T-cell (primary cell): ENCODE measurements around the gene ENOX1. TPM values are rescaled to one million over a fixed set of nuclear protein-coding genes. Genes with fewer than 3 reads are reported as not detected.

Experiments used
- ATAC-seq, 4 experiments: fragments of 200-7000 bp in 3 of 4; fragments of 150-1000 bp in 1 of 4; cut with Tn5 transposase; replicated peaks in 1 of 4; 1 replicate in 3 of 4; 2 replicates in 1 of 4; pipeline ENCODE4 v1.10.0; 2021; ENCODE audit warnings: moderate library complexity in 3 of 4, mild to moderate bottlenecking in 2 of 4, moderate number of reproducible peaks in 1 of 4
- CTCF ChIA-PET, 2 donors: fragments of 300-600 bp; sonication (Branson Sonifier 250); formaldehyde crosslinking; loops; one replicate each; lab custom pipeline; 2022; ENCODE audit warnings: antibody characterized with exemption in 2 of 2; lab: Charles Lee
- POLR2A ChIA-PET, 2 donors: fragments of 300-600 bp; sonication (Branson Sonifier 250); formaldehyde crosslinking; loops; one replicate each; lab custom pipeline; 2022; ENCODE audit warnings: antibody characterized with exemption in 2 of 2; lab: Charles Lee
- DNase-seq, 35 experiments: peaks; one replicate each; pipeline versions ENCODE4 v3.0.0 to v3.0.0-alpha.2; 2013 to 2023
- H3K27ac ChIP-seq: one replicate; pipeline ENCODE4 v1.5.1; 2013; ENCODE audit warnings: low read length
- H3K27me3 ChIP-seq, 2 experiments: replicated peaks in 1 of 2; 1 replicate in 1 of 2; 2 replicates in 1 of 2; pipeline versions ENCODE4 v1.6.1 to v1.7.0; 2013; ENCODE audit warnings: low read length in 1 of 2, mixed read lengths in 1 of 2; ENCODE audit not compliant: control insufficient read depth in 2 of 2, insufficient read depth in 2 of 2; ENCODE audit errors: extremely low read depth in 1 of 2
- H3K36me3 ChIP-seq, 2 donors: 1 replicate in 1 of 2; 2 replicates in 1 of 2; pipeline versions ENCODE4 v1.6.1 to v1.7.0; 2013; ENCODE audit warnings: low read length in 1 of 2; ENCODE audit not compliant: control insufficient read depth in 2 of 2, insufficient read depth in 1 of 2; ENCODE audit errors: extremely low read depth in 1 of 2
- H3K4me1 ChIP-seq, 2 experiments: 1 replicate in 1 of 2; 2 replicates in 1 of 2; pipeline versions ENCODE4 v1.6.1 to v1.7.0; 2013; ENCODE audit warnings: low read length in 2 of 2, mixed read lengths in 1 of 2; ENCODE audit not compliant: insufficient read depth in 2 of 2, control insufficient read depth in 1 of 2; ENCODE audit errors: extremely low read depth in 1 of 2
- H3K4me3 ChIP-seq, 2 donors: 1 replicate in 1 of 2; 2 replicates in 1 of 2; pipeline versions ENCODE4 v1.5.1 to v1.7.0; 2013; ENCODE audit warnings: mild to moderate bottlenecking in 2 of 2, low read length in 1 of 2, moderate library complexity in 1 of 2; ENCODE audit not compliant: control insufficient read depth in 1 of 2; ENCODE audit errors: extremely low read depth in 1 of 2
- H3K9me3 ChIP-seq: 2 replicates; pipeline ENCODE4 v1.7.0; 2013
- H3K27ac Mint-ChIP-seq, 2 donors: one replicate each; pipeline ENCODE4 v1.8.0; 2020 to 2021; ENCODE audit warnings: mild to moderate bottlenecking in 2 of 2, mixed read lengths in 2 of 2
- H3K27me3 Mint-ChIP-seq, 2 donors: one replicate each; pipeline ENCODE4 v1.8.0; 2021 to 2022; ENCODE audit warnings: mixed read lengths in 2 of 2
- H3K36me3 Mint-ChIP-seq: one replicate; pipeline ENCODE4 v1.8.0; 2021; ENCODE audit warnings: mixed read lengths
- H3K4me1 Mint-ChIP-seq, 3 donors: one replicate each; pipeline ENCODE4 v1.8.0; 2020 to 2022; ENCODE audit warnings: mixed read lengths in 3 of 3, mild to moderate bottlenecking in 1 of 3
- H3K4me3 Mint-ChIP-seq, 3 donors: one replicate each; pipeline ENCODE4 v1.8.0; 2020 to 2022; ENCODE audit warnings: mild to moderate bottlenecking in 3 of 3, mixed read lengths in 3 of 3, moderate library complexity in 3 of 3
- H3K9me3 Mint-ChIP-seq, 3 donors: one replicate each; pipeline ENCODE4 v1.8.0; 2020 to 2022; ENCODE audit warnings: mixed read lengths in 3 of 3
- whole genome bisulfite sequencing: methylation state at CpG from one replicate; pipeline ENCODE4 v1.1.5; 2013; ENCODE audit warnings: missing lambda C conversion rate; ENCODE audit not compliant: insufficient coverage; 5-methylcytosine and 5-hydroxymethylcytosine counted together
- total RNA-seq, 35 experiments: library from RNA in 6 of 35; stranded (reverse) in 6 of 35; fragments of 120-200 nt in 1 of 35; gene quantifications; one replicate each; pipeline versions ENCODE4 v1.2.1 to v1.2.4 and lab custom pipeline; 2013 to 2026

Gene ENOX1
- total RNA-seq, 5 donors from 2014 or later (not counting 1 experiment from before 2014, with no cell fraction given), result 0.10 TPM; not detected in 4

GRCh38 chr13:43472980-43473379 is 313.8 kb downstream of the ENOX1 start:
- WGBS, result no CpG with 5 or more reads among the region's 1 CpG

GRCh38 chr13:43472339-43472738 is 314.4 kb downstream of the ENOX1 start:
- Histone ChIP-seq H3K4me3 (no peak overlapping the region), H3K36me3 (no peaks in the 10 kb centered on the region), H3K9me3 (no peaks in the 10 kb centered on the region), H3K27me3 (peaks cover 0 to 2% of the 10 kb centered on the region in 2 experiments), H3K27ac (no peak overlapping the region), H3K4me1 (no peaks in the 10 kb centered on the region)
- POLR2A ChIA-PET, result no interaction called here
- no peaks in the 10 kb centered on the region for H3K36me3 Mint-ChIP-seq
- no peak overlapping the region for H3K4me3 Mint-ChIP-seq
- H3K27me3 Mint-ChIP-seq, result peaks cover 7 to 10% of the 10 kb centered on the region in 2 donors
- WGBS, result no CpG with 5 or more reads among the region's 5 CpGs
- CTCF ChIA-PET, result no interaction called here
- ATAC-seq (no peak), DNase-seq (no peak)
- H3K27ac Mint-ChIP-seq, result no peak overlapping the region
- no peaks in the 10 kb centered on the region for H3K4me1 Mint-ChIP-seq
- H3K9me3 Mint-ChIP-seq, result no peaks in the 10 kb centered on the region

More at GRCh38 chr13:43472980-43473379, 313.8 kb downstream of the ENOX1 start:
- no peaks in the 10 kb centered on the region for H3K9me3 Mint-ChIP-seq
- no peaks in the 10 kb centered on the region for H3K4me1 Mint-ChIP-seq
- H3K4me1 ChIP-seq, result no peaks in the 10 kb centered on the region
- peaks cover 7 to 10% of the 10 kb centered on the region in 2 donors for H3K27me3 Mint-ChIP-seq
- no peak overlapping the region for H3K27ac Mint-ChIP-seq
- no peak overlapping the region for H3K4me3 Mint-ChIP-seq
- CTCF ChIA-PET, result no interaction called here
- no peak overlapping the region for H3K4me3 ChIP-seq
- H3K36me3 ChIP-seq, result no peaks in the 10 kb centered on the region
- ATAC-seq (no peak), DNase-seq (no peak)
- peaks cover 0 to 2% of the 10 kb centered on the region in 2 experiments for H3K27me3 ChIP-seq
- POLR2A ChIA-PET, result no interaction called here
- no peaks in the 10 kb centered on the region for H3K9me3 ChIP-seq
- no peaks in the 10 kb centered on the region for H3K36me3 Mint-ChIP-seq
- H3K27ac ChIP-seq, result no peak overlapping the region

- DNase-seq (no peak), ATAC-seq (no peak)
- Histone ChIP-seq H3K27ac (no peak overlapping the region), H3K4me1 (no peaks in the 10 kb centered on the region), H3K27me3 (peaks cover 0 to 2% of the 10 kb centered on the region in 2 experiments), H3K36me3 (no peaks in the 10 kb centered on the region), H3K9me3 (no peaks in the 10 kb centered on the region), H3K4me3 (no peak overlapping the region)
- ChIA-PET POLR2A (no interaction called here), CTCF (no interaction called here)
- Mint-ChIP-seq H3K27me3 (peaks cover 7 to 10% of the 10 kb centered on the region in 2 donors), H3K27ac (no peak overlapping the region), H3K4me3 (no peak overlapping the region), H3K36me3 (no peaks in the 10 kb centered on the region), H3K9me3 (no peaks in the 10 kb centered on the region), H3K4me1 (no peaks in the 10 kb centered on the region)
- no CpG with 5 or more reads among the region's 2 CpGs for WGBS
These were observed 316.2 kb downstream of the ENOX1 start for GRCh38 chr13:43470610-43471009.

- no peak overlapping the region for H3K27ac ChIP-seq
- no peak overlapping the region for H3K27ac Mint-ChIP-seq
- no peak overlapping the region for H3K4me3 ChIP-seq
- H3K4me3 Mint-ChIP-seq, result no peak overlapping the region
- H3K27me3 Mint-ChIP-seq, result peaks cover 7 to 8% of the 10 kb centered on the region in 2 donors
- no peaks in the 10 kb centered on the region for H3K9me3 ChIP-seq
- no CpG with 5 or more reads among the region's 1 CpG for WGBS
- no peaks in the 10 kb centered on the region for H3K9me3 Mint-ChIP-seq
- no peaks in the 10 kb centered on the region for H3K36me3 ChIP-seq
- H3K4me1 ChIP-seq, result no peaks in the 10 kb centered on the region
- no peak for DNase-seq
- ATAC-seq, result no peak
- no peaks in the 10 kb centered on the region for H3K4me1 Mint-ChIP-seq
- no peaks in the 10 kb centered on the region for H3K36me3 Mint-ChIP-seq
- peaks cover 0 to 2% of the 10 kb centered on the region in 2 experiments for H3K27me3 ChIP-seq
- ChIA-PET CTCF (no interaction called here), POLR2A (no interaction called here)
These were observed 317.0 kb downstream of the ENOX1 start for GRCh38 chr13:43469791-43470190.

GRCh38 chr13:43464578-43465264 is 322.1 kb downstream of the ENOX1 start:
- ChIA-PET CTCF (no interaction called here), POLR2A (no interaction called here)
- 60% methylated on average over 1 of the region's 3 CpGs for WGBS
- Mint-ChIP-seq H3K4me1 (no peaks in the 10 kb centered on the region), H3K9me3 (no peaks in the 10 kb centered on the region), H3K4me3 (no peak overlapping the region), H3K27ac (no peak overlapping the region), H3K27me3 (peaks cover 0 to 2% of the 10 kb centered on the region in 2 donors), H3K36me3 (no peaks in the 10 kb centered on the region)
- no peaks in the 10 kb centered on the region for H3K9me3 ChIP-seq
- H3K4me3 ChIP-seq, result no peak overlapping the region
- ATAC-seq, result no peak
- no peaks in the 10 kb centered on the region for H3K36me3 ChIP-seq
- DNase-seq, result no peak
- H3K27me3 ChIP-seq, result peaks cover 0 to 2% of the 10 kb centered on the region in 2 experiments
- no peaks in the 10 kb centered on the region for H3K4me1 ChIP-seq
- no peak overlapping the region for H3K27ac ChIP-seq

GRCh38 chr13:43448605-43449336 is 338.0 kb downstream of the ENOX1 start:
- H3K27ac ChIP-seq, result no peak overlapping the region
- ATAC-seq, result no peak
- no peak overlapping the region for H3K4me3 ChIP-seq
- no peaks in the 10 kb centered on the region for H3K9me3 ChIP-seq
- ChIA-PET CTCF (no interaction called here), POLR2A (no interaction called here)
- Mint-ChIP-seq H3K4me1 (no peaks in the 10 kb centered on the region), H3K4me3 (no peak overlapping the region), H3K9me3 (no peaks in the 10 kb centered on the region), H3K27me3 (peaks cover 7 to 8% of the 10 kb centered on the region in 2 donors), H3K27ac (no peak overlapping the region), H3K36me3 (no peaks in the 10 kb centered on the region)
- H3K36me3 ChIP-seq, result no peaks in the 10 kb centered on the region
- H3K4me1 ChIP-seq, result no peaks in the 10 kb centered on the region
- peaks cover 0 to 3% of the 10 kb centered on the region in 2 experiments for H3K27me3 ChIP-seq
- 97% methylated on average over 6 of the region's 10 CpGs for WGBS
- DNase-seq, result no peak
